MM.1S (cell line): ENCODE data around the gene HOXC9.
A peak's percentile ranks its signal among the peaks of the same experiment; 100 is the strongest.

Experiments
- EZH2 ChIP-seq: fragments of 300-600 bp; sonication (generic); optimal IDR thresholded peaks from 2 replicates; pipeline ENCODE3; 2017; ENCODE audit warnings: low read depth, mild to moderate bottlenecking, antibody characterized with exemption, low read length, mixed read lengths
- TF ChIP-seq, protein P1 (sequence below): fragments of 300-600 bp; sonication (generic); IDR thresholded peaks from 2 replicates; pipeline ENCODE4 v1.5.1; 2016; ENCODE audit warnings: antibody characterized with exemption, low read length, mixed read lengths

- TF ChIP-seq, protein P1, sequence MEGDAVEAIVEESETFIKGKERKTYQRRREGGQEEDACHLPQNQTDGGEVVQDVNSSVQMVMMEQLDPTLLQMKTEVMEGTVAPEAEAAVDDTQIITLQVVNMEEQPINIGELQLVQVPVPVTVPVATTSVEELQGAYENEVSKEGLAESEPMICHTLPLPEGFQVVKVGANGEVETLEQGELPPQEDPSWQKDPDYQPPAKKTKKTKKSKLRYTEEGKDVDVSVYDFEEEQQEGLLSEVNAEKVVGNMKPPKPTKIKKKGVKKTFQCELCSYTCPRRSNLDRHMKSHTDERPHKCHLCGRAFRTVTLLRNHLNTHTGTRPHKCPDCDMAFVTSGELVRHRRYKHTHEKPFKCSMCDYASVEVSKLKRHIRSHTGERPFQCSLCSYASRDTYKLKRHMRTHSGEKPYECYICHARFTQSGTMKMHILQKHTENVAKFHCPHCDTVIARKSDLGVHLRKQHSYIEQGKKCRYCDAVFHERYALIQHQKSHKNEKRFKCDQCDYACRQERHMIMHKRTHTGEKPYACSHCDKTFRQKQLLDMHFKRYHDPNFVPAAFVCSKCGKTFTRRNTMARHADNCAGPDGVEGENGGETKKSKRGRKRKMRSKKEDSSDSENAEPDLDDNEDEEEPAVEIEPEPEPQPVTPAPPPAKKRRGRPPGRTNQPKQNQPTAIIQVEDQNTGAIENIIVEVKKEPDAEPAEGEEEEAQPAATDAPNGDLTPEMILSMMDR: peak; percentile 35
- TF ChIP-seq EZH2: peak; percentile 43
Observed at GRCh38 chr12:54021432-54022013, 21.6 kb downstream of the HOXC9 start.
